ENCODE measurements around the gene LMBRD2. TPM values are rescaled to one million over a fixed set of nuclear protein-coding genes. Genes with fewer than 3 reads are reported as not detected.
"Not testable (repeated sequence)": the region's sequence is repeated elsewhere in the genome, so short reads cannot be mapped to it uniquely, and the experiment has no call there.

The LMBRD2 gene
- total and polyA plus RNA-seq, 9 donors = 2.0 to 8.8 (median 6.3) TPM

DNA sequence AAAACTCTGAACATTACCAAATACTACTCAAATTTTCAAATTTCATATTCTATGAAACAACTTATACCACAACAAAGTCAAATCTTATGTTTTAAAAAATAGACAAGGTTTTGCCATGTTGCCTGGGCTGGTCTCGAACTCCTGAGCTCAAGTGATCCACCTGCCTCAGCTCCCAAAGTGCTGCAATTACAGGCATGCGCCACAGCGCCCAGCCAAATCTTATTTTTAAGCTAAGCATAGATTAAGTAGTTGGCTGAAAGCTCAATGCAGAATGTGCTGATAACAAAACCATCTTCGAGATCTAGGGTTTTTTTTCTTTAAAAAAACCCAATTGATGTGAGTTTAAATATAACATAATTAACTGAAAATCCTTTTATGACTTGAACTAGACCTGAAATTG lies 6.4 kb downstream of the LMBRD2 start:
- TF ChIP-seq POLR2A (IDR thresholded peaks at IDR 0.05) (no peak), EP300 (IDR thresholded peaks at IDR 0.05) (no peak)
- TF ChIP-seq, protein P1, sequence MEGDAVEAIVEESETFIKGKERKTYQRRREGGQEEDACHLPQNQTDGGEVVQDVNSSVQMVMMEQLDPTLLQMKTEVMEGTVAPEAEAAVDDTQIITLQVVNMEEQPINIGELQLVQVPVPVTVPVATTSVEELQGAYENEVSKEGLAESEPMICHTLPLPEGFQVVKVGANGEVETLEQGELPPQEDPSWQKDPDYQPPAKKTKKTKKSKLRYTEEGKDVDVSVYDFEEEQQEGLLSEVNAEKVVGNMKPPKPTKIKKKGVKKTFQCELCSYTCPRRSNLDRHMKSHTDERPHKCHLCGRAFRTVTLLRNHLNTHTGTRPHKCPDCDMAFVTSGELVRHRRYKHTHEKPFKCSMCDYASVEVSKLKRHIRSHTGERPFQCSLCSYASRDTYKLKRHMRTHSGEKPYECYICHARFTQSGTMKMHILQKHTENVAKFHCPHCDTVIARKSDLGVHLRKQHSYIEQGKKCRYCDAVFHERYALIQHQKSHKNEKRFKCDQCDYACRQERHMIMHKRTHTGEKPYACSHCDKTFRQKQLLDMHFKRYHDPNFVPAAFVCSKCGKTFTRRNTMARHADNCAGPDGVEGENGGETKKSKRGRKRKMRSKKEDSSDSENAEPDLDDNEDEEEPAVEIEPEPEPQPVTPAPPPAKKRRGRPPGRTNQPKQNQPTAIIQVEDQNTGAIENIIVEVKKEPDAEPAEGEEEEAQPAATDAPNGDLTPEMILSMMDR (IDR thresholded peaks at IDR 0.05) = no peak
- intact Hi-C loops (cut with DNase I) = no loop called here
- Histone ChIP-seq H3K36me3 (no peaks in the 10 kb centered on the region), H3K9me3 (no peaks in the 10 kb centered on the region), H3K4me1 (ENCODE audit: insufficient read depth) (no peaks in the 10 kb centered on the region), H3K27ac (no peak overlapping the region), H3K27me3 (no peaks in the 10 kb centered on the region), H3K4me3 (no peak overlapping the region)
- 88 to 92% (median 92%) methylated on average over 4 of the region's 4 CpGs for WGBS, 3 donors
- DNase-seq = no peak

DNA sequence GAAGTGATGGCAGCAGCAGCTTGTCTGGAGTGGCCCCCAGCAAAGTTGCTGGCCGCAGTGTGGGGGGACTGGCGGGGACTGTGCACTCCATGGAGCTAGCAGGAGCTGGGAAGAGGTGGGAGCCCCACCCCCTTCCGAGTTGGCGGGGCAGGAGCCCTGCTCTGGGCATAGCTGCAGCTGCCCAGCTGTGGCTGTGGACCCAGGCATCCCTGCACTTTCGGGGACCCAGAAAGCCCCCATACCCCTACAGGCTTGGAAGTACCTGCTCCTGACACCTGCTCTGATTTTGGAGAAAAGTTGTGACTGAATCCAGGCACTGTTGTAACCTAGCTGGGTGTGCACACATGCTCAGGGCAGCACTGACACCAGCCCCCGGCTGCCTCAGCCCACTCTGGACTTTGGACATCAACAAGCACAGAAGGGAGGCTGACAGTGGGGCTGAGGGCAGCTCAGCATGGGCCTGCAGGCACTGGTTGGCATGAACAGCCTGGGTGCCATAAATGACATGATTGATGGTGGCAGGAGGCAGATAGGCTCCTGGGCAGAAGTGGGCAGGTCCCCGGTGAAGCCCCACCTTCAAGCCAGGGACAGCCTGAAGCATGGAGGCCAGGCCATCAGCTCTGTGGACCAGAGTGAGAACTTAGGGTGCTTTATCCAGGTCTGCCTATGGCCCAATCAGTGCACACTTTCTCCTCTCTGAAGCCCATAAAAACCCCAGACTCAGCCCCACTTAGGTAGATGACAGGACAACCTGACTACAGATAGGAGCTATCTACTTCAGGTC lies 12.6 kb downstream of the LMBRD2 start:
- TF ChIP-seq, protein P1 (IDR thresholded peaks at IDR 0.05) = no peak
- TF ChIP-seq POLR2A (IDR thresholded peaks at IDR 0.05) (no peak), EP300 (IDR thresholded peaks at IDR 0.05) (no peak)
- H3K27ac ChIP-seq = no peak overlapping the region
- DNase-seq = no peak
- no peaks in the 10 kb centered on the region for H3K36me3 ChIP-seq
- 92 to 97% (median 95%) methylated on average over 7 of the region's 7 CpGs for WGBS, 3 donors
- no peaks in the 10 kb centered on the region for H3K9me3 ChIP-seq
- no peak overlapping the region for H3K4me3 ChIP-seq
- no peaks in the 10 kb centered on the region for H3K27me3 ChIP-seq
- intact Hi-C loops (cut with DNase I) = no loop called here
- H3K4me1 ChIP-seq (ENCODE audit: insufficient read depth) = no peaks in the 10 kb centered on the region

DNA sequence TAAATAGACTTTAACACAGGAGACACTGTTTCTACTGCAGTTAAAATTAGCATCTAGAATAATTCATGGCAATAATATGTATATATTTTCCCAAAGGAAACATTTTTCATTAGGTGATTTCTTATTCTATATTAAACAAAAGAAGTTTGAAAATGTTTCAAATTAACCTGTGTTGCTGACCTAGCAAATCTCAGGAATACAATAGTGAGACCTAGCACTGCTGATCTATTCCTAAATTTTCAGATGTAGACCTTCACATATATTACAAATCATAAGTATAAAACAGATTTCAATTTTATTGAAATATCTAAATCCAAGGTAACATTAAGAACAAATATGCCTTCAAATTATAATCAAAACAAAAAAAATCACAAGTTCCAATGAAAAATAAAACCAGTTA lies 15.1 kb downstream of the LMBRD2 start:
- intact Hi-C loops (cut with DNase I) = no loop called here
- no peaks in the 10 kb centered on the region for H3K9me3 ChIP-seq
- TF ChIP-seq EP300 (IDR thresholded peaks at IDR 0.05) (no peak), POLR2A (IDR thresholded peaks at IDR 0.05) (no peak)
- TF ChIP-seq, protein P1 (IDR thresholded peaks at IDR 0.05) = no peak
- H3K27ac ChIP-seq = no peak overlapping the region
- H3K36me3 ChIP-seq = no peaks in the 10 kb centered on the region
- DNase-seq = no peak
- no peaks in the 10 kb centered on the region for H3K27me3 ChIP-seq
- no peaks in the 10 kb centered on the region for H3K4me1 ChIP-seq (ENCODE audit: insufficient read depth)
- H3K4me3 ChIP-seq = no peak overlapping the region

DNA sequence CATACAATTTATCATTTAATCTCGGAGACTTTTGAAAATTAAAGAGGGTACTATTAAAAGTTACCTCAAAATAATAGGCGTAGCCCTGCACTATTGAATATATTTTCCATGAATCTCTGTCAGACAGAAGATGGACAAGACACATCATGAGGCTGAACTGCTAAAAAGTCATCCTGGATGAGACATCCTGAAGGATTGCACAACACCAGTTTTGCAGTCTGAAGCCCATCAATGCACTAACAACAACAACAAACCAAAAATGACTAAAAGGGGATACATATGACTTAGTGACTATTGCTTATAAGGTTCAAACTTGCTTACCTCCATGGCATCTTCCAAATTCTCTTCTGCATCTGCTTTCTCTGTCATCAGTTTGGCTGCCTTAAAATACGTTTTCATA lies 15.7 kb downstream of the LMBRD2 start:
- no peaks in the 10 kb centered on the region for H3K9me3 ChIP-seq
- WGBS, 3 donors = 95 to 97% (median 95%) methylated on average over 3 of the region's 3 CpGs
- no peak overlapping the region for H3K27ac ChIP-seq
- H3K4me1 ChIP-seq (ENCODE audit: insufficient read depth) = no peaks in the 10 kb centered on the region
- TF ChIP-seq, protein P1 (IDR thresholded peaks at IDR 0.05) = no peak
- TF ChIP-seq EP300 (IDR thresholded peaks at IDR 0.05) = no peak
- TF ChIP-seq POLR2A (IDR thresholded peaks at IDR 0.05) = no peak
- H3K36me3 ChIP-seq = no peaks in the 10 kb centered on the region
- intact Hi-C loops (cut with DNase I) = no loop called here
- DNase-seq = no peak
- H3K27me3 ChIP-seq = no peaks in the 10 kb centered on the region
- no peak overlapping the region for H3K4me3 ChIP-seq

DNA sequence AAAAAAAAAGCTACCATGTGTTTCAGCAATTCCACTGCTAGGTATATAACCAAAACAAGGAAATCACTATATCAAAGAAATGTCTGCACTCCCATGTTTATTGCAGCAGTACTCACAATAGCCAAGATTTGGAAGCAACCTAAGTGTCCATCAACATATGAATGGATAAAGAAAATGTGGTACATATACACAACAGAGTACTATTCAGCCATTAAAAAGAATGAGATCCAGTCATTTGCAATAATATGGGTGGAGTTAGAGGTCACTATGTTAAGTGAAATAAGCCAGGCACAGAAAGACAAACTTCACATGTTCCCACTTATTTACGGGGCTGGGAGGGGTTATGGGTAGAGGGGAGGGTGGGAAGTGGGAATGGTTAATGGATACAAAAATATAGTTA lies 18.7 kb downstream of the LMBRD2 start:
- H3K36me3 ChIP-seq; H3K27ac ChIP-seq; intact Hi-C loops (cut with DNase I); H3K4me3 ChIP-seq; H3K27me3 ChIP-seq; H3K9me3 ChIP-seq; H3K4me1 ChIP-seq (ENCODE audit: insufficient read depth); DNase-seq: not testable (repeated sequence)
- WGBS, 3 donors = 62 to 90% (median 62%) methylated on average over 1 of the region's 1 CpG

DNA sequence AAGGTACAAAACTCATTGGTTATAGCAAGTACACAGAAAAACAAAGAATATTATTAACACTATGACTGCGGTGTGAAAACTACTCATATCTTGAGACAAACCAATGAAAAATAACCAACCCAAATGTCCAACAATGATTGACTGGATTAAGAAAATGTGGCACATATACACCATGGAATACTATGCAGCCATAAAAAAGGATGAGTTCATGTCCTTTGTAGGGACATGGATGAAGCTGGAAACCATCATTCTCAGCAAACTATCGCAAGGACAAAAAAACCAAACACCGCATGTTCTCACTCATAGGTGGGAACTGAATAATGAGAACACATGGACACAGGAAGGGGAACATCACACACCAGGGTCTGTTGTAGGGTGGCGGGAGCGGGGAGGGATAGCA lies 22.0 kb downstream of the LMBRD2 start:
- intact Hi-C loops (cut with DNase I); H3K27me3 ChIP-seq; H3K27ac ChIP-seq; H3K36me3 ChIP-seq; DNase-seq; H3K9me3 ChIP-seq; H3K4me3 ChIP-seq; H3K4me1 ChIP-seq (ENCODE audit: insufficient read depth): not testable (repeated sequence)
- 95 to 99% (median 98%) methylated on average over 3 to 5 of the region's 5 CpGs for WGBS, 3 donors
